KOPT-K1 (cell line): ENCODE measurements around the gene MKLN1.
"Not testable (repeated sequence)": the region's sequence is repeated elsewhere in the genome, so short reads cannot be mapped to it uniquely, and the experiment has no call there.

Source experiments
- H3K27ac ChIP-seq: fragments of 200-600 bp; sonication (generic); 2 replicates; pipeline ENCODE4 v1.5.1; 2016; ENCODE audit warnings: antibody characterized with exemption, mild to moderate bottlenecking, low read depth, low read length; ENCODE audit not compliant: poor library complexity, severe bottlenecking
- H3K36me3 ChIP-seq: fragments of 200-600 bp; sonication (generic); 2 replicates; pipeline ENCODE4 v1.5.1; 2017; ENCODE audit warnings: antibody characterized with exemption, mild to moderate bottlenecking, low read length, moderate library complexity; ENCODE audit not compliant: insufficient read depth
- H3K9me3 ChIP-seq: fragments of 200-600 bp; sonication (generic); 2 replicates; pipeline ENCODE4 v1.5.1; 2017; ENCODE audit warnings: antibody characterized with exemption, low read length, mild to moderate bottlenecking; ENCODE audit not compliant: insufficient read depth, poor library complexity, severe bottlenecking

MKLN1 gene

GRCh38 chr7:131329176-131329570 is 1.5 kb downstream of the MKLN1 start:
- Histone ChIP-seq H3K27ac (peak overlapping the region; percentile 7), H3K36me3 (peaks cover 12% of the 10 kb centered on the region), H3K9me3 (peaks cover 14% of the 10 kb centered on the region)

- H3K9me3 ChIP-seq = peaks cover 21% of the 10 kb centered on the region
- H3K27ac ChIP-seq = no peak overlapping the region
- H3K36me3 ChIP-seq = peaks cover 14% of the 10 kb centered on the region
Measured at GRCh38 chr7:131330299-131330698, 2.6 kb downstream of the MKLN1 start.

- H3K9me3 ChIP-seq = peaks cover 36% of the 10 kb centered on the region
- no peak overlapping the region for H3K27ac ChIP-seq
Measured at GRCh38 chr7:131331806-131332205, 4.1 kb downstream of the MKLN1 start.

GRCh38 chr7:131332729-131333128 is 5.1 kb downstream of the MKLN1 start:
- Histone ChIP-seq H3K36me3 (peaks cover 14% of the 10 kb centered on the region), H3K9me3 (peaks cover 45% of the 10 kb centered on the region)
- H3K27ac ChIP-seq = not testable (repeated sequence)

More at GRCh38 chr7:131331806-131332205, 4.1 kb downstream of the MKLN1 start:
- H3K36me3 ChIP-seq = peaks cover 14% of the 10 kb centered on the region

- H3K36me3 ChIP-seq = peaks cover 18% of the 10 kb centered on the region
- H3K9me3 ChIP-seq = peaks cover 64% of the 10 kb centered on the region
- H3K27ac ChIP-seq = no peak overlapping the region
Measured at GRCh38 chr7:131335639-131336381, 8.1 kb downstream of the MKLN1 start.

GRCh38 chr7:131336956-131337355 is 9.3 kb downstream of the MKLN1 start:
- peaks cover 64% of the 10 kb centered on the region for H3K9me3 ChIP-seq
- H3K27ac ChIP-seq = no peak overlapping the region
- peaks cover 18% of the 10 kb centered on the region for H3K36me3 ChIP-seq

GRCh38 chr7:131338173-131338572 is 10.5 kb downstream of the MKLN1 start:
- H3K9me3 ChIP-seq = peaks cover 60% of the 10 kb centered on the region
- peaks cover 12% of the 10 kb centered on the region for H3K36me3 ChIP-seq
- no peak overlapping the region for H3K27ac ChIP-seq

- Histone ChIP-seq H3K36me3 (peaks cover 7% of the 10 kb centered on the region), H3K27ac (no peak overlapping the region), H3K9me3 (peaks cover 53% of the 10 kb centered on the region)
Measured at GRCh38 chr7:131338691-131339390, 11.2 kb downstream of the MKLN1 start.

GRCh38 chr7:131341690-131342089 is 14.0 kb downstream of the MKLN1 start:
- peaks cover 30% of the 10 kb centered on the region for H3K9me3 ChIP-seq
- peaks cover 4% of the 10 kb centered on the region for H3K36me3 ChIP-seq
- no peak overlapping the region for H3K27ac ChIP-seq

GRCh38 chr7:131342864-131343442 is 15.3 kb downstream of the MKLN1 start:
- Histone ChIP-seq H3K9me3 (peaks cover 17% of the 10 kb centered on the region), H3K36me3 (peaks cover 2% of the 10 kb centered on the region), H3K27ac (no peak overlapping the region)

- Histone ChIP-seq H3K36me3 (peaks cover 6% of the 10 kb centered on the region; the same call in 1 of the 2 replicates), H3K9me3 (peaks cover 13% of the 10 kb centered on the region), H3K27ac (no peak overlapping the region)
Measured at GRCh38 chr7:131346885-131347592, 19.4 kb downstream of the MKLN1 start.

GRCh38 chr7:131352032-131352431 is 24.4 kb downstream of the MKLN1 start:
- H3K9me3 ChIP-seq = peaks cover 13% of the 10 kb centered on the region
- peaks cover 6% of the 10 kb centered on the region; the same call in 1 of the 2 replicates for H3K36me3 ChIP-seq
- H3K27ac ChIP-seq = no peak overlapping the region

GRCh38 chr7:131354390-131354789 is 26.7 kb downstream of the MKLN1 start:
- H3K9me3 ChIP-seq = peaks cover 13% of the 10 kb centered on the region
- no peak overlapping the region for H3K27ac ChIP-seq

GRCh38 chr7:131355917-131356777 is 28.5 kb downstream of the MKLN1 start:
- Histone ChIP-seq H3K36me3 (no peaks in the 10 kb centered on the region), H3K27ac (no peak overlapping the region), H3K9me3 (peaks cover 2% of the 10 kb centered on the region)

More at GRCh38 chr7:131354390-131354789, 26.7 kb downstream of the MKLN1 start:
- peaks cover 6% of the 10 kb centered on the region; the same call in 1 of the 2 replicates for H3K36me3 ChIP-seq
